Neural cell (in vitro differentiated cells): ENCODE results near the gene PM20D2. TPM values are rescaled to one million over a fixed set of nuclear protein-coding genes. Genes with fewer than 3 reads are reported as not detected.

Experiments
- H2AFZ ChIP-seq: fragments of 200-600, 300-800 bp; sonication (generic), shearing (Covaris generic); 2 replicates; pipeline ENCODE4 v1.6.0; 2014; ENCODE audit warnings: low read depth, mild to moderate bottlenecking, antibody characterized with exemption, low read length, moderate library complexity
- H3F3A ChIP-seq: fragments of 200-600 bp; shearing (Covaris generic); 2 replicates; pipeline ENCODE4 v1.6.1; 2016; ENCODE audit warnings: mild to moderate bottlenecking, moderate library complexity, mixed read lengths, antibody characterized with exemption, low read length; ENCODE audit not compliant: insufficient read depth, poor library complexity, severe bottlenecking
- H3K27ac ChIP-seq: fragments of 200-600, 300-800 bp; sonication (generic), shearing (Covaris generic); 2 replicates; pipeline ENCODE4 v1.5.1; 2014; ENCODE audit warnings: mild to moderate bottlenecking, low read length, moderate library complexity
- H3K27me3 ChIP-seq: fragments of 300-800, 200-600 bp; sonication (generic), shearing (Covaris generic); 2 replicates; pipeline ENCODE4 v1.6.0; 2014; ENCODE audit warnings: mild to moderate bottlenecking, low read depth, low read length, moderate library complexity; ENCODE audit not compliant: insufficient read depth
- H3K36me3 ChIP-seq: fragments of 300-800, 200-600 bp; sonication (generic), shearing (Covaris generic); 2 replicates; pipeline ENCODE4 v1.5.1; 2014; ENCODE audit warnings: mild to moderate bottlenecking, antibody characterized with exemption, low read length, moderate library complexity; ENCODE audit not compliant: insufficient read depth
- H3K4me2 ChIP-seq: fragments of 300-800, 200-600 bp; sonication (generic), shearing (Covaris generic); 2 replicates; pipeline ENCODE4 v1.6.0; 2014; ENCODE audit warnings: mild to moderate bottlenecking, low read length
- H3K4me3 ChIP-seq: fragments of 300-800, 200-600 bp; sonication (generic), shearing (Covaris generic); 2 replicates; pipeline ENCODE4 v1.5.1; 2014; ENCODE audit warnings: mild to moderate bottlenecking, low read length, moderate library complexity
- H3K79me2 ChIP-seq: fragments of 200-600 bp; shearing (Covaris generic); replicated peaks from 2 replicates; pipeline ENCODE4 v1.6.0; 2014; ENCODE audit warnings: mild to moderate bottlenecking, low read length, moderate library complexity; ENCODE audit not compliant: insufficient read depth
- H3K9ac ChIP-seq: fragments of 300-800, 200-600 bp; sonication (generic), shearing (Covaris generic); 2 replicates; pipeline ENCODE4 v1.6.1; 2016; ENCODE audit warnings: mild to moderate bottlenecking, low read length, mixed read lengths
- H3K9me2 ChIP-seq: fragments of 200-600 bp; shearing (Covaris generic); 2 replicates; pipeline ENCODE4 v1.6.1; 2016; ENCODE audit warnings: mild to moderate bottlenecking, low read length, mixed read lengths; ENCODE audit not compliant: insufficient read depth
- H3K9me3 ChIP-seq: fragments of 200-600, 300-800 bp; sonication (generic), shearing (Covaris generic); 2 replicates; pipeline ENCODE4 v1.6.1; 2016; ENCODE audit warnings: mild to moderate bottlenecking, mixed run types, low read length, moderate library complexity, mixed read lengths
- H4K20me1 ChIP-seq: fragments of 200-600 bp; shearing (Covaris generic); 2 replicates; pipeline ENCODE4 v1.6.1; 2016; ENCODE audit warnings: mild to moderate bottlenecking, mixed run types; ENCODE audit not compliant: insufficient read depth
- EP300 ChIP-seq: fragments of 450-650 bp; conservative IDR thresholded peaks from 2 replicates; pipeline ENCODE4 v1.6.1; 2014; ENCODE audit warnings: antibody characterized with exemption, mild to moderate bottlenecking, moderate library complexity; ENCODE audit not compliant: poor library complexity, severe bottlenecking
- EZH2 ChIP-seq: fragments of 200-600, 300-800 bp; shearing (Covaris generic), sonication (generic); IDR thresholded peaks from 2 replicates; pipeline ENCODE4 v1.6.1; 2014; ENCODE audit warnings: antibody characterized with exemption, low read length, borderline replicate concordance, mild to moderate bottlenecking; ENCODE audit not compliant: insufficient read depth, poor library complexity, severe bottlenecking
- MXI1 ChIP-seq: fragments of 450-650 bp; conservative IDR thresholded peaks from 2 replicates; pipeline ENCODE4 v1.6.1; 2014; ENCODE audit warnings: antibody characterized with exemption, mild to moderate bottlenecking; ENCODE audit not compliant: poor library complexity, severe bottlenecking
- POLR2AphosphoS5 ChIP-seq: IDR thresholded peaks from 2 replicates; pipeline ENCODE4 v1.6.1; 2012
- RAD21 ChIP-seq: fragments of 450-650 bp; conservative IDR thresholded peaks from 2 replicates; pipeline ENCODE4 v1.6.1; 2014; ENCODE audit warnings: antibody characterized with exemption, mild to moderate bottlenecking, moderate library complexity
- REST ChIP-seq: IDR thresholded peaks from 2 replicates; pipeline ENCODE4 v1.6.1; 2012; ENCODE audit warnings: borderline replicate concordance
- SMC3 ChIP-seq: fragments of 450-650 bp; conservative IDR thresholded peaks from 2 replicates; pipeline ENCODE4 v1.6.1; 2014; ENCODE audit warnings: antibody characterized with exemption, mild to moderate bottlenecking, moderate library complexity; ENCODE audit not compliant: poor library complexity
- TAF1 ChIP-seq: IDR thresholded peaks from 2 replicates; pipeline ENCODE4 v1.6.1; 2012; ENCODE audit warnings: low read depth
- polyA plus RNA-seq: library from polyadenylated mRNA; depleted of rRNA; stranded (reverse); fragments of >200 nt; gene quantifications from 2 replicates; pipeline ENCODE4 v1.2.3, GENCODE V29; 2014
- TF ChIP-seq, protein P1 (sequence below): fragments of 450-650 bp; IDR thresholded peaks from 2 replicates; pipeline ENCODE4 v1.5.1; 2014; ENCODE audit warnings: antibody characterized with exemption, mild to moderate bottlenecking, moderate library complexity; ENCODE audit not compliant: poor library complexity, severe bottlenecking

PM20D2 gene
- polyA plus RNA-seq, 1 donor from 2014 or later, result 28.2 TPM

DNA sequence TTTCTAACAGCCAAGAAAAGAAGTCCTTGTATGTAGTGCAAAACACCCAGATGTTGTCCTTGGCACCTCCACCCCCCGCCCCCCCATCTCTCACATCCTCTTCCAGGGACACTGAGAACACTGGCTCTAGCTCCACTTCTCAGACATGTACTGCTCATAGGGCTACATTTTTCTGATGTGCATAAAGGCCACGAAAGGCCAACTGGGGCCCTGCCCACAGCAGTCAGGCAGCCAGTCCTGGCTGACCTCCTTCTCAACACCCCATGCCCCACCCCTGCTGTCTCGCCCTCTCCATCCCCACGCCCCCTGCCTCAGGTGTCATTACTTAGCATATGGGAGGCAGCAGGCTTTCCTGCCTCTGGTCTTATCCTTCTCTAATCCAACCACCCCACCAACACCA, 60.0 kb downstream of the PM20D2 start:
- Histone ChIP-seq H4K20me1 (no peaks in the 10 kb centered on the region), H3K79me2 (no peaks in the 10 kb centered on the region), H3K27me3 (no peaks in the 10 kb centered on the region), H3K9ac (no peak overlapping the region), H3K36me3 (no peaks in the 10 kb centered on the region), H3K4me3 (no peak overlapping the region), H3K4me2 (no peak overlapping the region), H3K9me3 (no peaks in the 10 kb centered on the region), H3K27ac (no peak overlapping the region), H3K9me2 (no peaks in the 10 kb centered on the region), H3F3A (no peaks in the 10 kb centered on the region), H2AFZ (no peak overlapping the region)
- TF ChIP-seq TAF1 (no peak), SMC3 (no peak), EZH2 (no peak), EP300 (no peak), RAD21 (no peak), POLR2AphosphoS5 (no peak), MXI1 (no peak), REST (no peak)
- TF ChIP-seq, protein P1, sequence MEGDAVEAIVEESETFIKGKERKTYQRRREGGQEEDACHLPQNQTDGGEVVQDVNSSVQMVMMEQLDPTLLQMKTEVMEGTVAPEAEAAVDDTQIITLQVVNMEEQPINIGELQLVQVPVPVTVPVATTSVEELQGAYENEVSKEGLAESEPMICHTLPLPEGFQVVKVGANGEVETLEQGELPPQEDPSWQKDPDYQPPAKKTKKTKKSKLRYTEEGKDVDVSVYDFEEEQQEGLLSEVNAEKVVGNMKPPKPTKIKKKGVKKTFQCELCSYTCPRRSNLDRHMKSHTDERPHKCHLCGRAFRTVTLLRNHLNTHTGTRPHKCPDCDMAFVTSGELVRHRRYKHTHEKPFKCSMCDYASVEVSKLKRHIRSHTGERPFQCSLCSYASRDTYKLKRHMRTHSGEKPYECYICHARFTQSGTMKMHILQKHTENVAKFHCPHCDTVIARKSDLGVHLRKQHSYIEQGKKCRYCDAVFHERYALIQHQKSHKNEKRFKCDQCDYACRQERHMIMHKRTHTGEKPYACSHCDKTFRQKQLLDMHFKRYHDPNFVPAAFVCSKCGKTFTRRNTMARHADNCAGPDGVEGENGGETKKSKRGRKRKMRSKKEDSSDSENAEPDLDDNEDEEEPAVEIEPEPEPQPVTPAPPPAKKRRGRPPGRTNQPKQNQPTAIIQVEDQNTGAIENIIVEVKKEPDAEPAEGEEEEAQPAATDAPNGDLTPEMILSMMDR, result no peak

DNA sequence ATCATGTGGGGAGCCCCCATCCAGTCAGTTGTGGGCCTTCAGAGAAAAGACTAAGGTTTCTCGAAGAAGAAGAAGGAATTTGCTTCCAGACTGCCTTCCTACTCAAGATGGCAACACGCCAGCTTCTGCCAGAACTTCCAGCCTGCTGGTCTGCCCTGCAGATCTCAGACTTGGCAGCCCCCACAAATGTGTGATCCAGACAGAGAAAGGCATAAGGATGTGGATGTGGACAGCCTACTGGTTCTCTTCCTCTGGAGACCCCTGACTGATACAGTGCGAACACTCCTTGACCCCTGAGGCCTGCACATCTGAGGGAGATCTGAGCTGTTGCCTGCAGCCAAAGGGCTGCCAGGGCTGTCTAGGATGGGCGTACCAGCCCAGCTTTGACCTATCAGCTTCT, 62.7 kb downstream of the PM20D2 start:
- Histone ChIP-seq H3K9ac (no peak overlapping the region), H3K4me2 (no peak overlapping the region), H3K4me3 (no peak overlapping the region), H3K27ac (no peak overlapping the region), H4K20me1 (no peaks in the 10 kb centered on the region), H3K79me2 (no peaks in the 10 kb centered on the region), H3K36me3 (no peaks in the 10 kb centered on the region), H3K9me3 (no peaks in the 10 kb centered on the region), H3F3A (no peaks in the 10 kb centered on the region), H2AFZ (no peak overlapping the region), H3K27me3 (no peaks in the 10 kb centered on the region), H3K9me2 (no peaks in the 10 kb centered on the region)
- TF ChIP-seq EP300, result no peak
- no peak for TF ChIP-seq EZH2
- no peak for TF ChIP-seq POLR2AphosphoS5
- no peak for TF ChIP-seq SMC3
- TF ChIP-seq TAF1, result no peak

DNA sequence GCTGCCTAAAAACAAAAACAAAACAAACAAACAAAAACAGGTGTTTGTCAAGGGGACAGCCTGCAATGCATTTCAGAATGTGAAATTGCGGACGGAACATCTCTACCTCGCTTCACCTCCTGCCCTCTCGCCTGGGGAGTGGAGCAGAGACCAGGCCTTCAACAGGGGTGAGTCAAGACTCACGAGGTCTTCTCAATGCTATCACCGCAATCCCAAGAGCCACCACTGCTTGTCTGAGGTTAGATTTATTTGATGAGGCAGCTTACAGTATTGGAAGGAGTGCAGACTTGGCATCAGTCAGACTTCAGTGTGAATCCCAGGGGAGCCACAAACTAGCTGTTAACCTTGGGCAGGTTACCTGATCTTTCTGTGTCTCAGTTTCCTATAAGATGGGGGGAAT, 63.6 kb downstream of the PM20D2 start:
- Histone ChIP-seq H3K9me3 (no peaks in the 10 kb centered on the region), H3K27me3 (no peaks in the 10 kb centered on the region), H3K79me2 (no peaks in the 10 kb centered on the region), H4K20me1 (no peaks in the 10 kb centered on the region), H3F3A (no peaks in the 10 kb centered on the region), H3K9me2 (no peaks in the 10 kb centered on the region), H3K4me2 (no peak overlapping the region), H3K27ac (no peak overlapping the region), H3K4me3 (no peak overlapping the region), H3K36me3 (no peaks in the 10 kb centered on the region), H2AFZ (no peak overlapping the region), H3K9ac (no peak overlapping the region)
- TF ChIP-seq, protein P1, result no peak
- no peak for TF ChIP-seq POLR2AphosphoS5
- no peak for TF ChIP-seq TAF1
- TF ChIP-seq EZH2, result no peak
- no peak for TF ChIP-seq REST
